ENCODE measurements around the gene PCDH17.
A peak's percentile ranks its signal among the peaks of the same experiment; 100 is the strongest.

PCDH17 gene

DNA sequence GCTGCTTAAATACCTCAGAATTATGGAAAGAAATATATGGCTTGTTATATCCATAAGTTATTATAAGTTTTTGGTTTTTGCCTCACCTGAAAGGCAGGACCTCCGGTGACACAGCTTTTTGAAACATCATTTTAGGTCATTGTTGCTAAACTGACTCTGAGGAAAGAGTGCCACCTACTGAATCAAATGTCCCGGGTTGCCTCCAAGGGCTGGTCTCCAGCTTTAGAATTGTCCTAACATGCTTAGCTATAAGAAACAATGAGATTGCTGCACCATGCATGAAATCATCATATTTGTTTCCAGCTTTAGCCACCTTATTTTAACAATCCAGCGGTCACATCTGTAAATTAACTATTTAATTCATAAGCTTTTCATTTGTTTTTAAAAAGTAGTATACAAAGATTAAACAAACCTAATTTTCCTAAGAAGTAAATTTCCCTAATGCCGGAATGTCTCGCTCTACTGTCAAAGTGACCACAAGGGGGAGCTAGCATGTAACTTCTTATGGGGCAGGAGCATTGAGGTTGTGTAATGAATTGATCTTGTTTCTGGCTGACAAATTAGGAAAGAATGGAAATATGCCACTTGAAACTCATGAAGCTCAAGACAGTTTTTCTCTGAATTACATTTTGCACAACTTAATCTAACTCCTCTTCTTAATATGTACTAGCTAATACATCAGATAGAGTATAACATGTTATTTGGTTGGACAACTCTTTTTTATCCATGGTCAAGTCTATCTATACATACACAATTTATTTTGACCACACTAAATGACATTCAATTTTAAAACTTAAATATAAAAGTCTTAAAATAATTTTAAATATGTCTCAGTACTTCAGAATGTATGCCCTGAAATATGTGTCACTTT, 6.7 kb upstream of the PCDH17 start:
- H3K4me3 ChIP-seq (ENCODE audit: low read length in 2 of 2) = no peak overlapping the region
- H3K36me3 ChIP-seq (ENCODE audit: control insufficient read depth in 2 of 2, insufficient read depth in 2 of 2, low read length in 2 of 2) = no peaks in the 10 kb centered on the region
- H3K27me3 ChIP-seq (ENCODE audit: control insufficient read depth in 2 of 2, insufficient read depth in 2 of 2, low read length in 2 of 2) = peaks cover 0 to 10% of the 10 kb centered on the region in 2 donors
- H3K9ac ChIP-seq (ENCODE audit: low read depth in 1 of 2, low read length in 2 of 2) = no peak overlapping the region
- H3K27ac ChIP-seq (ENCODE audit: low read depth in 2 of 2, low read length in 2 of 2) = no peak overlapping the region
- H3K4me1 ChIP-seq (ENCODE audit: control insufficient read depth in 2 of 2, insufficient read depth in 2 of 2, low read length in 2 of 2) = no peaks in the 10 kb centered on the region
- H3K9me3 ChIP-seq (ENCODE audit: control insufficient read depth in 2 of 2, low read length in 2 of 2) = no peaks in the 10 kb centered on the region

DNA sequence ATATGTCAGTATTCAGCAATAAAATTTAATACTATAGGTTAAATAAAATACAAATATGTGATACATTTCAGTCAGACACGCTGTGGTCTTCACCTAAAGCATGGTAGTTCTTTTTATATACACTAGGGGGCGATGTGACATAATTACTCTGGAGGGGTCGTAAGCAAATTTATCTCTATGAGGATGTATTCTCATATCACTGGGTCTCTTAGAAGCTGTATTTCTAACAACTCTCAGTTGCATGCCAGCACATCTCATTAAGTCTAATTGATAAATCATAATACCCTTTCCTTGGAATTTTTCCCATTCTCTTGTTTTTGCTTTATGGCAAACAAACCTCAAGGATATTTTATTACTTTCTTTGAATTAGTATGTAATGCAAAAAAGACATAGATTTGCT, 3.9 kb upstream of the PCDH17 start:
- Histone ChIP-seq H3K9ac (ENCODE audit: low read depth in 1 of 2, low read length in 2 of 2) (no peak overlapping the region), H3K9me3 (ENCODE audit: control insufficient read depth in 2 of 2, low read length in 2 of 2) (no peaks in the 10 kb centered on the region), H3K36me3 (ENCODE audit: control insufficient read depth in 2 of 2, insufficient read depth in 2 of 2, low read length in 2 of 2) (no peaks in the 10 kb centered on the region), H3K27me3 (ENCODE audit: control insufficient read depth in 2 of 2, insufficient read depth in 2 of 2, low read length in 2 of 2) (peaks cover 0 to 17% of the 10 kb centered on the region in 2 donors), H3K4me3 (ENCODE audit: low read length in 2 of 2) (no peak overlapping the region), H3K4me1 (ENCODE audit: control insufficient read depth in 2 of 2, insufficient read depth in 2 of 2, low read length in 2 of 2) (peaks cover 0 to 3% of the 10 kb centered on the region in 2 donors), H3K27ac (ENCODE audit: low read depth in 2 of 2, low read length in 2 of 2) (no peak overlapping the region)

DNA sequence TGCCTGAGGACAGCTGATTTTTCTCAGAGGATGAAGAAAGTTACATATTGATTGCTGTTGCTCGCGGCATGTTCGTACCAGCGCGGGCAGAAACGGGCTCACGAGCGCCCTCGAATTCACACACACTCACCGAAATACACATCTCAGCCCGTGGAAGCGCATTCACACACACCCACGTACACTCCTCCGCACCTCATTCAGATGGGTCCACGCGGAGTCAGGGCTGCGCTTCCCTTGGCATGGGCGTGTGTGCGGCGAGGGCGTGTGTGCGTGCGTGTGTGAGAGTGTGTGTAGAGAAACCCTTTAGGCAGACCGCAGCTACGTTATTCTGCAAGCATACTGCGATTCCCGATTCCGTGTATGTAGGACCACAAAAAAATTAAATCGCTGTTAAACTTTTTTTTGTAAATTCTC, 2.1 kb upstream of the PCDH17 start:
- Histone ChIP-seq H3K27me3 (ENCODE audit: control insufficient read depth in 2 of 2, insufficient read depth in 2 of 2, low read length in 2 of 2) (peaks cover 0 to 19% of the 10 kb centered on the region in 2 donors), H3K9ac (ENCODE audit: low read depth in 1 of 2, low read length in 2 of 2) (no peak overlapping the region)

DNA sequence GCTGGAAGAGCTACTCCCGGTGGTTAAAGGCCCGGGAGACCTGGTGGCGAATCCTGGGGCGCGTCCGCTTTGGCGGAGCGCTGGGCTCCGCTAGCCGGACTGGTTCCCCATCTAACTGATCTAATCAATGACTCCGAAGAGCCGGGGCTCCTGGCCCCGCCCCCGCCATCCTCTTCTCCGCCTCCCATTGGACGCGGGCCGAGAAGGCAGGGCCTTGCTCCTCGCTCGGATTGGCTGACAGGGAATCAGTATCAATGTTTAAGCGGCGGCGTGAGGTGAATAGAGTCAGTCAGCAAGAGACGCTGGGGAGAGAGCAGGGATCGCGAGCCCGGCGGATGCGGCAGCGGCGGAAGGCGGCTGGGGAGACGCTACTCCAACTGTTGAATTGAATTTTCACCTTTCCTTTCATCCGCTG, 1.7 kb upstream of the PCDH17 start:
- Histone ChIP-seq H3K9me3 (ENCODE audit: control insufficient read depth in 2 of 2, low read length in 2 of 2) (peaks cover 0 to 3% of the 10 kb centered on the region in 2 donors), H3K4me1 (ENCODE audit: control insufficient read depth in 2 of 2, insufficient read depth in 2 of 2, low read length in 2 of 2) (peaks cover 0 to 3% of the 10 kb centered on the region in 2 donors), H3K4me3 (ENCODE audit: low read length in 2 of 2) (peak overlapping the region; percentile 58 to 65), H3K27ac (ENCODE audit: low read depth in 2 of 2, low read length in 2 of 2) (no peak overlapping the region), H3K27me3 (ENCODE audit: control insufficient read depth in 2 of 2, insufficient read depth in 2 of 2, low read length in 2 of 2) (peaks cover 0 to 19% of the 10 kb centered on the region in 2 donors), H3K9ac (ENCODE audit: low read depth in 1 of 2, low read length in 2 of 2) (no peak overlapping the region), H3K36me3 (ENCODE audit: control insufficient read depth in 2 of 2, insufficient read depth in 2 of 2, low read length in 2 of 2) (no peaks in the 10 kb centered on the region)

More for the DNA sequence above, 2.1 kb upstream of the PCDH17 start:
- peaks cover 0 to 3% of the 10 kb centered on the region in 2 donors for H3K9me3 ChIP-seq (ENCODE audit: control insufficient read depth in 2 of 2, low read length in 2 of 2)
- peaks cover 0 to 3% of the 10 kb centered on the region in 2 donors for H3K4me1 ChIP-seq (ENCODE audit: control insufficient read depth in 2 of 2, insufficient read depth in 2 of 2, low read length in 2 of 2)
- H3K27ac ChIP-seq (ENCODE audit: low read depth in 2 of 2, low read length in 2 of 2) = no peak overlapping the region
- H3K4me3 ChIP-seq (ENCODE audit: low read length in 2 of 2) = peak overlapping the region; percentile 58 to 65
- H3K36me3 ChIP-seq (ENCODE audit: control insufficient read depth in 2 of 2, insufficient read depth in 2 of 2, low read length in 2 of 2) = no peaks in the 10 kb centered on the region

DNA sequence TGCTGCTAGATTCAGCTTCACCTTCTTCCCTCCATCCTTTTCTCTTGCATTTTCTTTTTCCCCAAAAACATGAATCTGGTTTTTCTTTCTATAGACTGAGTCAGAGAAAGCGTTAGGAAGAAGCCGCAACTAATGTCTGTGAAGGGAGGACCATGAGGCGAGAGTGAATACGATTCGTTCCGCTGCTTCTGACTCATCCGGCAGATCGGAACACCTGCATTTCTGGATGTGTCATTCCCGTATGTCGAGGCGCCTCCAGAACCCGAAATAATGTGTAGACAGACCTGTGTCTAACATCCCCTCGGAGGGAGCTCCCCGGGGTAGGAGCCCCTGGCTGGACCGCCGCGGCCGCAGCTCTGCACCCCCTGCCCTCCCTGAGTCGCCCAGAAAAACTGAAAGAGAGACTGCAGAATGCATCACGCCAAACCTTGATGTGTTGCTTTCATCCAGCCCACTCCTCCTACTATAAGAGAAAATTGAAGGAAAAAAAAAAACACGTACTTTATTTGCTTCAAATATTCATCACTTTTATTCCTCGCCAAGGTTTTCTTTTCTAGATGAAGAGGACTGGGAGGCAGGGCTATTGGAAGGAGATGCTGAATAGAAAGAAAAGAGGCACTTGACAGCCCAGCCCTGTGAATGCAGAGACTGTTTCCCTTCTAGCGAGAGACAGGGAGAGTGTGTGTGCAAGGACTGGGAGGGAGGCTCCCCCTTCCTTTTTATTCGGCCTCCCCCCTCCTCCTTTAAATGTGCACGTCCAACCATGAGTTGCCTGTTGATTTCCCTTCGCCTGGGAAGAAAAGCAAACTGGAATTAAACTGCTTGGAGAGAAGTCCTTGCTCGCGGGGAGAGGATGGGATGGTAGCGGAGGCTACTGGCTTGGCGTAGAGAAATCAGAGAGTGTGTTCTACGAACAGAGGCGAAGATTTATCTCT, 616 bp upstream of the PCDH17 start:
- H3K27me3 ChIP-seq (ENCODE audit: control insufficient read depth in 2 of 2, insufficient read depth in 2 of 2, low read length in 2 of 2) = peaks cover 0 to 19% of the 10 kb centered on the region in 2 donors
- peak overlapping the region; percentile 4 to 37 for H3K27ac ChIP-seq (ENCODE audit: low read depth in 2 of 2, low read length in 2 of 2)
- no peaks in the 10 kb centered on the region for H3K36me3 ChIP-seq (ENCODE audit: control insufficient read depth in 2 of 2, insufficient read depth in 2 of 2, low read length in 2 of 2)
- H3K9ac ChIP-seq (ENCODE audit: low read depth in 1 of 2, low read length in 2 of 2) = peak overlapping the region; percentile 14 to 43
- peaks cover 0 to 3% of the 10 kb centered on the region in 2 donors for H3K4me1 ChIP-seq (ENCODE audit: control insufficient read depth in 2 of 2, insufficient read depth in 2 of 2, low read length in 2 of 2)
- H3K4me3 ChIP-seq (ENCODE audit: low read length in 2 of 2) = peak overlapping the region; percentile 44 to 65
- H3K9me3 ChIP-seq (ENCODE audit: control insufficient read depth in 2 of 2, low read length in 2 of 2) = peaks cover 0 to 3% of the 10 kb centered on the region in 2 donors

DNA sequence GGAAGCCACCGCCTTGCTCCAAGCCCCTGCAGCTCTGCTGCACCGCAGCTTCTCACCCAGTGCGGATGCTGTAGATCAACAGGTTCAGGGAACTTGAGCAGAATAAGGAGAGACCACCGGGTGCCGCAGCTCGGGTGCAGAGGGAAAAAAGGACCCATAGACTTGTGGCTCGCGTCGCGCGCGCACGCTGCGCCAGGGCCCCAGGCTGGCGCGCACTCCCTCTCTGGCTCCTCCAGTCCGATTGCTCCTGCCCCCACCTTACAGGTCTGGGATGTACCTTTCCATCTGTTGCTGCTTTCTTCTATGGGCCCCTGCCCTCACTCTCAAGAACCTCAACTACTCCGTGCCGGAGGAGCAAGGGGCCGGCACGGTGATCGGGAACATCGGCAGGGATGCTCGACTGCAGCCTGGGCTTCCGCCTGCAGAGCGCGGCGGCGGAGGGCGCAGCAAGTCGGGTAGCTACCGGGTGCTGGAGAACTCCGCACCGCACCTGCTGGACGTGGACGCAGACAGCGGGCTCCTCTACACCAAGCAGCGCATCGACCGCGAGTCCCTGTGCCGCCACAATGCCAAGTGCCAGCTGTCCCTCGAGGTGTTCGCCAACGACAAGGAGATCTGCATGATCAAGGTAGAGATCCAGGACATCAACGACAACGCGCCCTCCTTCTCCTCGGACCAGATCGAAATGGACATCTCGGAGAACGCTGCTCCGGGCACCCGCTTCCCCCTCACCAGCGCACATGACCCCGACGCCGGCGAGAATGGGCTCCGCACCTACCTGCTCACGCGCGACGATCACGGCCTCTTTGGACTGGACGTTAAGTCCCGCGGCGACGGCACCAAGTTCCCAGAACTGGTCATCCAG, 964 bp downstream of the PCDH17 start:
- peaks cover 0 to 3% of the 10 kb centered on the region in 2 donors for H3K4me1 ChIP-seq (ENCODE audit: control insufficient read depth in 2 of 2, insufficient read depth in 2 of 2, low read length in 2 of 2)
- H3K36me3 ChIP-seq (ENCODE audit: control insufficient read depth in 2 of 2, insufficient read depth in 2 of 2, low read length in 2 of 2) = no peaks in the 10 kb centered on the region
- H3K9ac ChIP-seq (ENCODE audit: low read depth in 1 of 2, low read length in 2 of 2) = no peak overlapping the region
- peak overlapping the region in 1 of 2 donors; percentile 16 for H3K27ac ChIP-seq (ENCODE audit: low read depth in 2 of 2, low read length in 2 of 2)
- peaks cover 0 to 3% of the 10 kb centered on the region in 2 donors for H3K9me3 ChIP-seq (ENCODE audit: control insufficient read depth in 2 of 2, low read length in 2 of 2)
- H3K27me3 ChIP-seq (ENCODE audit: control insufficient read depth in 2 of 2, insufficient read depth in 2 of 2, low read length in 2 of 2) = peaks cover 0 to 19% of the 10 kb centered on the region in 2 donors
- peak overlapping the region; percentile 44 to 65 for H3K4me3 ChIP-seq (ENCODE audit: low read length in 2 of 2)

DNA sequence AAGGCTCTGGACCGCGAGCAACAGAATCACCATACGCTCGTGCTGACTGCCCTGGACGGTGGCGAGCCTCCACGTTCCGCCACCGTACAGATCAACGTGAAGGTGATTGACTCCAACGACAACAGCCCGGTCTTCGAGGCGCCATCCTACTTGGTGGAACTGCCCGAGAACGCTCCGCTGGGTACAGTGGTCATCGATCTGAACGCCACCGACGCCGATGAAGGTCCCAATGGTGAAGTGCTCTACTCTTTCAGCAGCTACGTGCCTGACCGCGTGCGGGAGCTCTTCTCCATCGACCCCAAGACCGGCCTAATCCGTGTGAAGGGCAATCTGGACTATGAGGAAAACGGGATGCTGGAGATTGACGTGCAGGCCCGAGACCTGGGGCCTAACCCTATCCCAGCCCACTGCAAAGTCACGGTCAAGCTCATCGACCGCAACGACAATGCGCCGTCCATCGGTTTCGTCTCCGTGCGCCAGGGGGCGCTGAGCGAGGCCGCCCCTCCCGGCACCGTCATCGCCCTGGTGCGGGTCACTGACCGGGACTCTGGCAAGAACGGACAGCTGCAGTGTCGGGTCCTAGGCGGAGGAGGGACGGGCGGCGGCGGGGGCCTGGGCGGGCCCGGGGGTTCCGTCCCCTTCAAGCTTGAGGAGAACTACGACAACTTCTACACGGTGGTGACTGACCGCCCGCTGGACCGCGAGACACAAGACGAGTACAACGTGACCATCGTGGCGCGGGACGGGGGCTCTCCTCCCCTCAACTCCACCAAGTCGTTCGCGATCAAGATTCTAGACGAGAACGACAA, 1.8 kb downstream of the PCDH17 start:
- peaks cover 0 to 3% of the 10 kb centered on the region in 2 donors for H3K4me1 ChIP-seq (ENCODE audit: control insufficient read depth in 2 of 2, insufficient read depth in 2 of 2, low read length in 2 of 2)
- H3K27me3 ChIP-seq (ENCODE audit: control insufficient read depth in 2 of 2, insufficient read depth in 2 of 2, low read length in 2 of 2) = peaks cover 0 to 19% of the 10 kb centered on the region in 2 donors
- H3K9ac ChIP-seq (ENCODE audit: low read depth in 1 of 2, low read length in 2 of 2) = no peak overlapping the region
- H3K9me3 ChIP-seq (ENCODE audit: control insufficient read depth in 2 of 2, low read length in 2 of 2) = peaks cover 0 to 3% of the 10 kb centered on the region in 2 donors
- no peak overlapping the region for H3K27ac ChIP-seq (ENCODE audit: low read depth in 2 of 2, low read length in 2 of 2)
- peak overlapping the region; percentile 2 to 54 for H3K4me3 ChIP-seq (ENCODE audit: low read length in 2 of 2)
- H3K36me3 ChIP-seq (ENCODE audit: control insufficient read depth in 2 of 2, insufficient read depth in 2 of 2, low read length in 2 of 2) = no peaks in the 10 kb centered on the region

DNA sequence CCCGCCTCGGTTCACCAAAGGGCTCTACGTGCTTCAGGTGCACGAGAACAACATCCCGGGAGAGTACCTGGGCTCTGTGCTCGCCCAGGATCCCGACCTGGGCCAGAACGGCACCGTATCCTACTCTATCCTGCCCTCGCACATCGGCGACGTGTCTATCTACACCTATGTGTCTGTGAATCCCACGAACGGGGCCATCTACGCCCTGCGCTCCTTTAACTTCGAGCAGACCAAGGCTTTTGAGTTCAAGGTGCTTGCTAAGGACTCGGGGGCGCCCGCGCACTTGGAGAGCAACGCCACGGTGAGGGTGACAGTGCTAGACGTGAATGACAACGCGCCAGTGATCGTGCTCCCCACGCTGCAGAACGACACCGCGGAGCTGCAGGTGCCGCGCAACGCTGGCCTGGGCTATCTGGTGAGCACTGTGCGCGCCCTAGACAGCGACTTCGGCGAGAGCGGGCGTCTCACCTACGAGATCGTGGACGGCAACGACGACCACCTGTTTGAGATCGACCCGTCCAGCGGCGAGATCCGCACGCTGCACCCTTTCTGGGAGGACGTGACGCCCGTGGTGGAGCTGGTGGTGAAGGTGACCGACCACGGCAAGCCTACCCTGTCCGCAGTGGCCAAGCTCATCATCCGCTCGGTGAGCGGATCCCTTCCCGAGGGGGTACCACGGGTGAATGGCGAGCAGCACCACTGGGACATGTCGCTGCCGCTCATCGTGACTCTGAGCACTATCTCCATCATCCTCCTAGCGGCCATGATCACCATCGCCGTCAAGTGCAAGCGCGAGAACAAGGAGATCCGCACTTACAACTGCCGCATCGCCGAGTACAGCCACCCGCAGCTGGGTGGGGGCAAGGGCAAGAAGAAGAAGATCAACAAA, 2.6 kb downstream of the PCDH17 start:
- Histone ChIP-seq H3K4me1 (ENCODE audit: control insufficient read depth in 2 of 2, insufficient read depth in 2 of 2, low read length in 2 of 2) (peaks cover 0 to 3% of the 10 kb centered on the region in 2 donors), H3K27ac (ENCODE audit: low read depth in 2 of 2, low read length in 2 of 2) (no peak overlapping the region), H3K27me3 (ENCODE audit: control insufficient read depth in 2 of 2, insufficient read depth in 2 of 2, low read length in 2 of 2) (peaks cover 0 to 15% of the 10 kb centered on the region in 2 donors), H3K9ac (ENCODE audit: low read depth in 1 of 2, low read length in 2 of 2) (no peak overlapping the region), H3K36me3 (ENCODE audit: control insufficient read depth in 2 of 2, insufficient read depth in 2 of 2, low read length in 2 of 2) (no peaks in the 10 kb centered on the region), H3K9me3 (ENCODE audit: control insufficient read depth in 2 of 2, low read length in 2 of 2) (peaks cover 0 to 3% of the 10 kb centered on the region in 2 donors), H3K4me3 (ENCODE audit: low read length in 2 of 2) (peak overlapping the region; percentile 50 to 51)
